HG03045 (cell line): ENCODE results near the gene HCK.

Experiments used
- ATAC-seq: cut with Tn5 transposase; IDR thresholded peaks from one replicate; pipeline ENCODE4 v1.9.1; 2021; ENCODE audit warnings: mild to moderate bottlenecking, moderate library complexity; ENCODE audit not compliant: unreplicated experiment

Gene HCK

DNA sequence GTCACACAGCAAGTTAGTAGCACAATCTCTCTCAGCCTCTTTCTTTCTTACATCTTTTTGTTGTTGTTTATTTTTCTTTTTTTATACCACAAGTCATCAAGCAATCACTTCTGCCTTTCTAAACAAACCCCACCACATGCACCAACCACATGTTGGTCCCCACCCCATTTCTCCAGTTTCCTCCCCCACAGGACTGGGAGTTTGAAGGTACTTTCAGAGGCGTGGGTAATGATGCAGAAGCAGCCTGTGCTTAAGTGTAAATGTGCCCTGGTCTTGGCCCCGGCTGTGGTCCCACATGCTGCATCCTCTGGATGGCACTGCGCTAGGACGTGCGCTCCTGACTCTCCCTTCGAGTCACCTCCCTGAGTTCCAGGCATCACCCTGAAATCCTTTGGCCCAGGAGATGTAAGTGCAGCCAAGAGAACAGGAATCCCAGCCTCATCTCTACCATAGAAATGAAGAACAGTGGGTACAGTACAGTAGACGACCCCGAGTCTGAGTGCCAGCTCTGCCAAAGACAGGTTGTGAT, 5.7 kb downstream of the HCK start:
- ATAC-seq: no peak

DNA sequence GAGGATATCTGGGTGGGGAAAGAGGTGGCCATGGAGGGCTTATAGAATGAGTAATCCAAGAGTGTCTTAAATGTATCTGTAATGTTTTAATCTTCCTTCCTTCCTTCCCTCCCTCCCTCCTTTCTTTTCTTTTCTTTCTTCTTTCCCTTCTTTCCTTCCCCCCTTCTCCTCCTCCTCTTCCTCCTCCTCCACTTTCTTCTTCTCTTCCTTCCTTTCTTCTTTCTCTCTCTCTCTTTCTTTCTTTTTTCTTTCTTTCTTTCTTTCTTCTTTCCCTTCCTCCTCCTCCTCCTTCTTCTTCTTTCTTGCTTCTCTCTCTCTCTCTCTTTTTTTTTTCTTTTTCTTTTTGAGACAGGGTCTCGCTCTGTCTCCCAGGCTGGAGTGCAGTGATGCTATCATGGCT, 7.1 kb downstream of the HCK start:
- ATAC-seq: no peak

DNA sequence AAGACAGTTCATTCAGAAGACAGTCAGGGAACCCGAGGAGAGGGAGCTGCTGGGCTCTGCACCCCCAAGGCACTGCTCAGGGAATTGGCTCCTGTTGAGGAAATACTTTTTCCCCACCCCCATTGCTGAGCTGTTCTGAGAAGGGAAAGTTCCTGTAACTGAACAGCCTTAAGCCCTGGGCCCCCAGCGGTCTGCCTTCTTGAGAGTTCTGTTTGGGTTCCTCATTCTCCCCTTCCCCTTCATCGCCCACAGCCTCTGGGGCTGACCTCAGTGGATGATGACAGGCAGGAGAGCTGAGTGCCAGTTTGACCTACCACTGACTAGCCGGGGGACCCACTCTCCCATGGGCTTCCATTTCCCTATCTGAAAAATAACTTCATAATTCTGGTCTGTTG, 10.7 kb downstream of the HCK start:
- ATAC-seq: no peak

DNA sequence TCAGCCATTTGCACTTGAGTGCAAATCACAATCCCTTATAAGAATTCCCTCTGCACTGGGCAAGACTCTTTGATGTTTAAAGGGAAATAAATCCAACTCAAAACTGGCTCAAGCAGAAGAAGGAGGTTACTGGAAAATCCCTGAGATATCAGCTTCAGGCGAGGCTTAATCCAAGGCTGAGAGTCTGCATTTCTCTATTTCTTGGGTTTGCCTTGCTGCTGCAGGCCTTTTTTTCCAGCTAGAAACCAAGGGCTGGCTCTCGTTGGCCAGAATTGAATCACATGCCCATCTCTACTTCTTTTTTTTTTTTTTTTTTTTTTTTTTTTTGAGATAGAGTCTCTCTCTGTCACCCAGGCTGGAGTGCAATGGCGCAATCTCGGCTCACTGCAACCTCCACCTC, 11.7 kb downstream of the HCK start:
- ATAC-seq: no peak

DNA sequence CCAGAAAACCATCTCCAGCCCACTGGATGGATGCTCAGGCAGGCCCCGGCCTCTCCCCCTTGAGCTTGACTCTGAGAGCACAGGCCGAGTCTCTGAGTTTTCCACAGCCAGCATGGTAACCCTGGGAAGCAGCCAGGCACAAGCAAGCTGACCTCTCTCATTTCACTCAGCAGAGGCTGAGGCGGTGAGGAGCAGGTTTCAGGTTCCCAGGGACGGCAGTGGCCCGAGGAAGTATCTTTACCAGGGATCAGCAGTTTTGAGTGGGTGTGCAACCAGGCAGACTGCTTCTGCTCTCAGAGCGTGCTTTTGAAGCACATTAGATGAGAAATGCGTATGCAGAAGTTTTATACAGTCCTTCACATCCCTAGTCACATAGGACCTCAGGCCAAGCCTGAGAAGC, 12.6 kb downstream of the HCK start:
- ATAC-seq: no peak

DNA sequence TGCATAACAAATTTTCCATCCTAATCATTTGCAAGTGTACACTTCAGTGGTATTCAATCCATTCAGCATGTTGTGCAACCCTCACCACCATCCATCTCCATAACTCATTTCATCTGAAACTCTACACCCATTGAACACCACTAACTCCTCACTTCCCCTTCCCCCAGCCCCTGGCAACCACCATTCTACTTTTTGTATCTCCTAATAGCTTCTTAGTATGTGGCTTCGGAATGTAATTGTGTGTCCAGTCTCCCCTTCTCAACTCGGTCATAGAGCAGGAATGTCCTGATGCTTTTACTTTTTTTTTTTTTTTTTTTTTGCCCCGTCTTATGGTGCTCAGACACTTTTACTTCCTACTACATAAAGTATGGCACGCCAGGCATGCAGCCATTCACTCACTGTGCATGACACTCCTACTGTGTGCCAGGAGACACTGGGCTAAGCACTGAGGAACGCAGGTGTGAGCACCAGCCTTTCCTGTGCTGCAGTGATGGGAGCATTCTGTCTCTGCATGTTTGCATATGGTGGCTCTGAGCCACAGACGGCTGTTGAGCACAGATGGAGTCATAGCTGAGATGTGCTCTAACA, 15.3 kb downstream of the HCK start:
- no peak for ATAC-seq

DNA sequence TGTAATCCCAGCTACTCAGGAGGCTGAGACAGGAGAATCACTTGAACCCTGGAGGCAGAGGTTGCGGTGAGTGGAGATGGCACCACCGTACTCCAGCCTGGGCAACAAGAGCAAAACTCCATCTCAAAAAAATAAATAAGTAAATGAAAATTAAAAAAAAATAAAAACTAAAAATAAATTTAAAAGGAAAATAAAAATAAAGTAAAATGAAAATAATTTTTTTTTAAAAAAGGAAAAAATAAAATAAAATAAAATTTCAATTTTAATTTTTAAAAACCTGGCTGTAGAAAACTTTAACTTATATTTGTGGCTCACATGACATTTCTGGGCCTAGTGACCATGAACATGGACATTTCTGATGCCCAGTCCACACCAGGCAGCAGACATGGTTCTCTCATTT, 16.1 kb downstream of the HCK start:
- no peak for ATAC-seq

DNA sequence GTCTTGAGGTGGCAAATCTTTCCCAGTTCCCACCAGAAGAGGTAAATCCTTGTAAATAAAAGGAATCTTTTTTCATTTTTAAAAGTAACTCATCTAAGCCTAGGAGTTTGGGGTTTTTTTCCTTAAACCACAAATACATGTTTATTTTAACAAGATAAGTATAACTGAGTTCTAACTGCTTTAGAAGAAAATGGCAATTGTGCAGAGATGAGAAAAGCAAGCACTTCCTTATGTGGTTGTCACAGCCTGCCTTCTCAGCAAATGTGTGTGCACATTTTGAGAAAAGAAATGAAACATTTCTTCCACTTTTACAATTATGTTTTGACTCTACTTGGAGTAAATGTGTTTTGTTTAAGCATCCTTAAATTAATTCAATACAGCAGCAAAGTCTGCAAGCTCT, 17.7 kb downstream of the HCK start:
- ATAC-seq: no peak

DNA sequence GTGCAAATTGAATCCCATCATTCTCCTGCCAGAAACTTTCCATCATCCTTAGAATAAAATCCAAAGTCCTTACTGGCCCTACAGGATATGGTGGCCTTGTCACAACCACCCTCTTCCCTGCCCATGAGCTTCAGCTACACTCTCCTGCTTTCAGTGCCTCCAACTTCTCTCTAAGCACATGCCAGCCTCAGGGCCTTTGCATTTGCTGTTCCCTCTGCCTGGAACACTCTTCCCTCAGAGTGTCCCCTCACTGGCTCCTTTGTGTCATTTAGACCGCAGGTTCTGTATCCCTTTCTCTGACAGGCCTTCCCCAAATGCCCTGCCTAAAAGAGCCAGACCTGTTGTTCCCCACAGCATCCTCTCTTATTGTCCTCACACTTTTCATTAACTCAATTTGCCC, 18.2 kb downstream of the HCK start:
- no peak for ATAC-seq

DNA sequence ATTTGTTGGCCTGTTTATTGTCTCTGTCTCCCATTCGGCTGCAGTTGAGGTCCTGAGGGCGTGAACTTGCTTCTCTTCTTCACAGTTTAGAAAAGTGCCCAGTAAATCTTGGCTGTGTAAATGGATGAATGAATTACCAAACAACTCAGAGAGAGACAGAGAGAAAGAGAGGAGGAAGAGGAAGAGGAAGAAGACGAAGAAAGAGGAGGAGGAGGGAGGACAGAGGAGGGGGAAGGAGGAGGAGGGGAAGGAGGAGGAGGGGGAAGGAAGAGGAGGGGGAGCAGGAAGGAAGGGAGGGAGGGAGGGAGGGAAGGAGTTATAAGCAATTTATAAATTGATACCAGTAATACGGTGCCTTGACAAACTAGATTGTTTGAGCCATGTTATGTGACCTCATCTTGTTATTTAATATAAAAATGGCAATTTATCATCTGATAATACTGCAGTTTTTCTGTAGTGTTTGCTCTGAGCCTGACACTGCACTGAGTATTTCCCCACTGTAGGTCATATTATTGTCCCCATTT, 18.7 kb downstream of the HCK start:
- no peak for ATAC-seq

DNA sequence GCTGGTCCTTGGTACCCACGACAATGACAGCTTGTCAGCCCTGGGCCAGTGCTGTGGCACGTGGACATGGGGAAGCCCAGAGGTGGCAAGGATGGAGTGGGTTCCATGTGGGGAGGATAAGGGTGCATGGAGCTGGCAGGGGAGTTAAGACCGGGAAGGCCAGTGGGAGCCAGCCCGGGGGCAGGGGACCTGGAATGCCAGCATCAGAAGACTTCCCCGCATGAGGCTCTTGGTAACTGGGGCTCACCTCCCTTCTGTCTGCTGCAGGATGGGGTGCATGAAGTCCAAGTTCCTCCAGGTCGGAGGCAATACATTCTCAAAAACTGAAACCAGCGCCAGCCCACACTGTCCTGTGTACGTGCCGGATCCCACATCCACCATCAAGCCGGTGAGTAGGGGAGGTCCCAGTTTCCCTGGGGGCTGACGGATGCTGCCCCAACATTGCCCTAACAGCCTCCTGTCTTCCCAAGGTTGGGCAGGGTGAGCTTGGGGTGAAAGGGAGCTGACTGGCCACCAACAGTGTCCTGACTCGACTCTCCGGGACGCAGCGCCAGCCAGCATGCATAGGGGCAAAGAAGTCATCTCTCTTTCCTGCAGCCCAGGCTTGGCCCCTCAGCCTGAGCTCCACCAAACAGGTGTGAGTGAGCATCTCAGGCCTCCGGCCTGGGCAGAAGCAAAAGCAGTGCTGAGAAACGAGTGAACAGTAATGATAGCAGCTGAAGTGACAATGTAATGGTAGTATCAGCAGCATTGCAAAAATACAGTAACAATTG, 19.5 kb downstream of the HCK start:
- no peak for ATAC-seq

DNA sequence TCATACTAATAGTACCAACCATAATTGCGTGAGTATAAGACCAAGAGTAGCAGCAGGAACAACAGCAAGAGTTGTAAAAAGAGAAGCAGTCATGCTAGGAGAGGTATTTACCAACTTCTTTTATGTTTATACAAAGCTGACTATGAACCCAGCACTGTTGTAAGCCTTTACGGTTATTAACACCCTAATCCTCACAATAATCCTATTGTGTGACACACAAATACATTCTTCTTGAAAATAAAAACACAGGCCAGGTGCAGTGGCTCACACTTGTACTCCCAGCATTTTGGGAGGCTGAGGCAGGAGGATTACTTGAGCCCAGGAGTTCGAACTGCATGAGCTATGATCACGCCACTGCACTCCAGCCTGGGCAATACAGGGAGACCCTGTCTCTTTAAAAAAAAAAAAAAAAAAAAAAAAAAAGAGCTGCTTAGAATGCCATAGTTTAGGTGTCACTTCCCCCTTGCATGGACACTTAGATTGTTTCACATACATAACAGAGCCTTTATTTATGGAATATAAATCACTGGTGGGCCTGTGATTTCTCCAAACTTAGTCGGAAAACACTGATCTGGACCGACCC, 20.2 kb downstream of the HCK start:
- no peak for ATAC-seq

DNA sequence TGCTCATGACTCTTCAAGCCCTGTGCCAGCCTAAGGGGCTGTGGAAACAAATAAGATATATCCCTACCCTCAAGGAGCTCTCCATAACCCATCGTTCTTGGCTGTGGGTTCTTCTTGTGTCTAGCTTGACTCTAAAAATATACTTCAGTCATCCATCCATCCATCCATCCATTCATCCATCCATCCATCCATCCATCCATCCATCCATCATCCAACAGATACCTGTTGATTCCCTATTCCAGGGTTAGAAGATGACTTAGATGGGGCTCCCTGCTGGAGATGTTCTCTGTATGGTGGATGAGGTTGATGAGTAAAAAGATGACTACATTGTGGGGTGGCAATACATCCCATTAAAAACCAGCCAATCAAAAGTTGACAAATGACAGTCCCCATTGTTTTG, 23.5 kb downstream of the HCK start:
- ATAC-seq: no peak

DNA sequence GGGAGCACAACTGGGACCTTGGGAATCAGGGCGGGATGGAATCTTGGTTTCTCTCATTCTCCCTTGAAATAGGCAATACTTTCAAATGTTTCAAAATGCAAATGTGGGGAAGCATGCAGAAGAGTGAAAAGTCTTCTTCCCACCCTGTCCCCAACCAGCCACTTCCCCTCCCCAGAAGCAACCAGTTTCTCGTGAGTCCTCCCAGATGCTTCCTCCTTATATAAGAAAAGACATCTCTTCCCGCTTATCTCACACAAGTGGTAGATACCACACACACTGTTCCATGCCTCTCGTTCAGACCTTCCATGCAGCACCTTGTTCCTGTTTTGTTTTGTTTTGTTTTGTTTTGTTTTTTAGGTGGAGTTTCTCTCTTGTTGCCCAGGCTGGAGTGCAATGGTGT, 25.1 kb downstream of the HCK start:
- no peak for ATAC-seq

DNA sequence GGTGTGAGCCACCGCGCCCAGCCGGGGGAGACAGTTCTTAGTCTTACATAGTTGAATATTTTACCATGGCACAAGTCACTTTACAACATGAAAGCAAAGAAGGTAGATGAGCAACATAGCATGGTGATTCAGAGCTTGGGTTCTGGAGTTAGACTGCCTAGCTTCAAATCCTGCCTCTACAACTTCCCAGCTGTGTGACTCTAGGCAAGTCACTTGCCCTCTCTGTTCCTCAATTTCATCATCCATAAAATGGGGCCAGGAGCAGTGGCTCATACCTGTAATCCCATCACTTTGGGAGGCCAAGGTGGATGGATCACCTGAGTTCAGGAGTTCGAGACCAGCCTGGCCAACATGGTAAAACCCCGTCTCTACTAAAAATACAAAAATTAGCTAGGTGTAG, 26.3 kb downstream of the HCK start:
- ATAC-seq: no peak

DNA sequence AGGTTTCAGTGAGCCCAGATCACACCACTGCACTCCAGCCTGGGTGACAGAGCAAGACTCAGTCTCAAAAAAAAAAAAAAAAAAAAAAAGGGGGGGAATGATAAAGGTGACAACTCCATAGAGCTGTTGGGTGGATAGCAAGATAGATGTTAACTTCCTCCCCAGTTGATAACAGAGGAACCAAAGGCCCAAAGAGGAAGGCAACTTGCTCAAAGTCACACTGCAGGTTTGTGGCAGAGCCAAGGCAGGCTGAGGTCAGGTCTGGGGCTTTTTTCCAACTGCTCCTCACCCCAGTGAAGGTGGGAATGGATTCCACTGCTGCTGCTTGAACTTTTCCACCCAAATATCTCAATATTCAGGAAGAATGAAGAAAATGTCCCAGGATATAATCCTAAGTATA, 26.7 kb downstream of the HCK start:
- no peak for ATAC-seq

DNA sequence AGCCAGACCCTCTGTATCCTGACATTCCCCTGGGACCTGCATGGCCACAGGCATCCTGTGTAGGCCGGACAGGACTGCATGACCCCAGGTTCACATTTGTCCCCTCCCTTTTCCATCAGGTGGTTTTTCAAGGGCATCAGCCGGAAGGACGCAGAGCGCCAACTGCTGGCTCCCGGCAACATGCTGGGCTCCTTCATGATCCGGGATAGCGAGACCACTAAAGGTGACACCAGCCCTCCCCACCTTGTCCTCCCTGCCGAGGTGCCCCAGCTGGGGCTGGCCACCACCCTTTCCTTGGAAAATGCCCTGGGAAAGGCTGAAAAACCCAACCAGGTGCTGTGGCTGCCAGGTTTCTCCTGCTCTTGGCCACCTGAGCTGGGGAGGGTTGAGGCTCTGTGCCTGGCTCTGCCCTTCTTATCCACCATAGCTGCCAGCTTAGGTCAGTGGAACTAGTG, 27.6 kb downstream of the HCK start:
- no peak for ATAC-seq

DNA sequence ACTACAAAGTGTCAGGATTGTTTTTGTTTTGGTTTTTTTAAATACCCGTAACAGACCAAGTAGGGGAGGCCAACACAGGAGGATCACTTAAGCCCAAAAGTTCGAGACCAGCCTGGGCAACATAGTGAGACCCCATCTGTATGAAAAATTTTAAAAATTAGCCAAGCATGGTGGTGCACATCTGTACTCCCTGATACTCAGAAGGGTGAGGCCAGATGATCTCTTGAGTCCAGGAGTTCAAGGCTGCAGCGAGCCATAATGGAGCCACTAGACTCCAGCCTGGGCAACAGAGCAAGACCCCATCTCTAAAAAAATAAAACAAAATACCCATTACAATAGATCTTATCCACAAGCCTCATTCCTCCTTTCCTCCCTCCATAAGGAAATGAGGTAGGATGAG, 28.7 kb downstream of the HCK start:
- ATAC-seq: no peak

DNA sequence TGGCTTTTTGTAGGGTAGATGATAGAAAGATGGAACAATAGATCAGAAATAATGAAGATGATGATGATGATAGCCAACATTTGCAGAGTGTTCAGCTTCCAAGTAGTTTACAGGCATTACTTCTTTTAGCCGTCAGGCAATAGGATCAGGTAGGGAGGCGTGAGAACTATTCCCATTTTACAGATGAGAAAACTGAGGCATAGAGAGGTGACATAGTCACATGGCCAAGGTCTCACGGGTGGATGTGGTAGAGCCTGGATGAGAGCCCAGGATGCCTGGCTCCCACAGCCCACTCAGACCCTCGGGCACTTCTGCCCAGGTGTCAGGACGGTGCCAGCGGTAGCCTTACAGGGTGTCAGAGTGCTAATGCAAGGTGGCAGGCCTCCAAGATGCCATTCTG, 31.4 kb downstream of the HCK start:
- ATAC-seq: no peak

DNA sequence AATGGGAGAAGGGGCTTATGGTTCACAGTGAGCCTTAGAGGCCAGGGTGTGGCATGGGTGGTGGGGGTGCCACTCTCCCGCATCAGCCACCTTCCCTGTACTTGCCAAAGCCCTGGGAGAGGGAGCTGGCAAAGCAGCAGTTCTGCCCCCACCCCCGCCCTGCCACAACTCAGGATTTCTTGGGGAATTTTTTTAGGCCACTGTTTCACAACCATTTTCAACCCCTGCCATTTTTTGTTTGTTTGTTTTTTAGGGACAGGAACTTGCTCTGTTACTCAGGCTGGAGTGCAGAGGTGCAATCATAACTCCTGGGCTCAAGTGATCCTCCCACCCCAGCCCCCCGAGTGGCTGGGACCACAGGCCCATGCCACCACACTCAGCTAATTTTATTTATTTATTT, 35.0 kb downstream of the HCK start:
- no peak for ATAC-seq

DNA sequence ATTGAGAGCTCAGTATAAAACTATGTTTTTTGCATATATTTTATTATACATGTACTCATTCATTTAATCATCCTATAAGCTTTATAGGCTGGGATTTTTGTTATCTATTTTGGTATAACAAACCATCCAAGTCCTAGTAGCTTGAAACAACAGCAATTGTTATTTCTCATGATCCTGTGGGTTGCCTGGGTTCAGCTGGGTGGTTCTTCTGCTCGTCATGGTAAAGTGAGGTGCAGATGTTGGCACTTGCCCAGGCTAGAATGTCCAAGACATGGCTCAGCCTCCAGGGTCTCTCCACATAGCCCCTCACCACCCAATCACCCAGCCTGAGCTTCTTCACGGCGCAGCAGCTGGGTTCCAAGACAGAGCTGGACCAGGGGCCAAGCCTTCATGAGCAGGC, 36.7 kb downstream of the HCK start:
- ATAC-seq: no peak
